Colonic mucosa (tissue), 4 donors: ENCODE results near the gene NPHS1. TPM values are rescaled to one million over a fixed set of nuclear protein-coding genes. Genes with fewer than 3 reads are reported as not detected.
"Not testable (repeated sequence)": the region's sequence is repeated elsewhere in the genome, so short reads cannot be mapped to it uniquely, and the experiment has no call there.

Source experiments
- DNase-seq: peaks from one replicate; pipeline ENCODE4 v3.0.0-alpha.2; 2020
- H3K27ac ChIP-seq: fragments of 200-600 bp; one replicate; pipeline ENCODE4 v1.8.0; 2021
- H3K27me3 ChIP-seq: fragments of 200-600 bp; one replicate; pipeline ENCODE4 v1.8.0; 2021
- H3K36me3 ChIP-seq: fragments of 200-600 bp; one replicate; pipeline ENCODE4 v1.8.0; 2021
- H3K4me1 ChIP-seq: fragments of 200-600 bp; one replicate; pipeline ENCODE4 v1.8.0; 2021; ENCODE audit warnings: mild to moderate bottlenecking
- H3K4me3 ChIP-seq: fragments of 200-600 bp; one replicate; pipeline ENCODE4 v1.8.0; 2021
- H3K9ac ChIP-seq, 2 donors: one replicate each; pipeline ENCODE4 v1.7.0; 2013; ENCODE audit warnings: control low read depth in 2 of 2, low read depth in 2 of 2, low read length in 2 of 2
- H3K9me3 ChIP-seq: fragments of 200-600 bp; one replicate; pipeline ENCODE4 v1.8.0; 2021
- CTCF ChIP-seq: fragments of 200-600 bp; IDR thresholded peaks from one replicate; pipeline ENCODE4 v1.8.0; 2022; ENCODE audit warnings: antibody characterized with exemption, mild to moderate bottlenecking
- intact Hi-C: fragments of 100-400 bp; cut with DNase I; formaldehyde crosslinking; loops from one replicate; pipeline ENCODE4 v1.14.1; 2022
- total RNA-seq, 2 donors: library from RNA; stranded (reverse); fragmentation: NEBNext Ultra II Directional in 1 of 2; extraction: Animal tissue kit (Norgen Biotek cat#: 25700) in 1 of 2; gene quantifications; one replicate each; pipeline ENCODE4 v1.2.1, GENCODE V29; 2021
- donor health status: healthy.
- donor health status: DM: no; HTN: no; CAD: no.
- donor health status: DM: no; HTN: no; CAD: no.

Gene NPHS1
- total RNA-seq, 2 donors from 2014 or later: not detected

DNA sequence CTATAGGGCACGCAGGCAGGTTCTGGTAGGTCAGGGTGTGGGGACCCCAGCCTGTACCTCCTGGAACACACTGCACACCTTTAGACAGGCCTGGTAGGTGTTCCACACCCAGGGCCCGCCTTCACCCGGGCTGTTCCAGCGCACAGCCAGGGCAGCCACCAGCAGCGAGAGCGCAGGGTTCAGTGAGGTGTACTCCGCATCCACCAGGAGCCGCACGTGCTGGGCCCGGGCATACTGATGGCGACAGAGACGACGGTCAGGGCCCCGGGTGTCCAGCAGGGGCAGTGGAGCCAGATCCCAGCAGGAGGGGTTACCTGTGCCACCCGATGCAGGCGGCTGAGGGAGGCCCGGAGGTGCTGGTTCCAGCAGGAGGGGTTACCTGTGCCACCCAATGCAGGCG lies 45.7 kb downstream of the NPHS1 start:
- Histone ChIP-seq H3K9me3 (no peaks in the 10 kb centered on the region), H3K27me3 (no peaks in the 10 kb centered on the region), H3K4me3 (no peak overlapping the region), H3K36me3 (no peaks in the 10 kb centered on the region), H3K4me1 (no peaks in the 10 kb centered on the region), H3K27ac (no peak overlapping the region), H3K9ac (no peak overlapping the region)
- intact Hi-C loops: no loop called here
- no peak for TF ChIP-seq CTCF
- no peak for DNase-seq

DNA sequence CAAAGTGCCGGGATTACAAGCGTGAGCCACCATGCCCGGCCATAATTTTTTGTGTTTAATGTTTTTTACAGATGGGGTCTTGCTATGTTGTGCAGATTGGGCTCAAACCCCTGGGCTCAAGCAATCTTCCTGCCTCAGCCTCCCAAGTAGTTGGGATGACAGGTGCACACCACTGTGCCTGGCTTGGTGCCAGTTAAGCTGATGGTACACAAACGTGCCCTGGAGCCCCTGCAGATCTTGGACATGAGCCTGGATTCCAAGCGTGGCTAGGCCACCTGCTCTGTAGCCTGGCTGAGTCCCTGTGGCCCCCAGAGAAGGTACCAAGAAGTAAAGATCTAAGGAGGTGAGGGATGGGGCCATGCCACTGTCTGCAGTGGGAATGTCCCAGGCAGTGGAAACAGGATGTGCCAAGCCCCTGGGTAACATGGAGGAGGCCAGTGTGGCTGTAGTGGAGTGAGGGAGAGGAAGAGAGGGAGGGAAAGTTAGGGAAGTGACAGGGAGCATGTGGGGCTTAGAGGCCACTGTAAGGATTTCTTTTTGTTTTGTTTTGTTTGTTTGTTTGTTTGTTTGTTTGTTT lies 46.7 kb downstream of the NPHS1 start:
- DNase-seq: no peak
- no peak for TF ChIP-seq CTCF
- Histone ChIP-seq H3K36me3 (no peaks in the 10 kb centered on the region), H3K9ac (no peak overlapping the region), H3K4me1 (no peaks in the 10 kb centered on the region), H3K27ac (no peak overlapping the region), H3K9me3 (no peaks in the 10 kb centered on the region), H3K4me3 (no peak overlapping the region), H3K27me3 (no peaks in the 10 kb centered on the region)
- intact Hi-C loops: no loop called here

DNA sequence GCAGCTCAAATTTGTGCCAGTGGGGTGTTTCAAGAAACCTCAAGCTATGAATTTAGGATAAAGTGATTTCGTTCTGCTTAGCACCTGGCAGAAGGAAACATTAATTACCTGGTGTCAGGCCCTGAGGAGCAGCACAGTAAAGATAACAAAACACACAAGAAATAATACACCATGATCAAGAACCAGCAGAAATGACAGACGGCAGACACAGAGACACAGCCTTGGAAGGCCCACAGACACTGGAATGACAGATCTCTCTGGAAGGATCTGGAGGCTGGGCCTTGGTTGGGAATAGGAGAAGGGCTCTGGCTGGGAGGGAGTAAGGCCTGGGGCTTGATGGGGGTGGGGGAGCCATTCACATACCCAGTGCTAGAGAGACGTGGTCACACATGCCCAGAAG lies 50.5 kb downstream of the NPHS1 start:
- H3K27ac ChIP-seq: no peak overlapping the region
- no peaks in the 10 kb centered on the region for H3K4me1 ChIP-seq
- H3K9ac ChIP-seq: no peak overlapping the region
- no peak for DNase-seq
- H3K4me3 ChIP-seq: no peak overlapping the region
- H3K9me3 ChIP-seq: no peaks in the 10 kb centered on the region
- intact Hi-C loops: no loop called here
- H3K36me3 ChIP-seq: no peaks in the 10 kb centered on the region
- H3K27me3 ChIP-seq: peaks cover 4% of the 10 kb centered on the region
- TF ChIP-seq CTCF: no peak

DNA sequence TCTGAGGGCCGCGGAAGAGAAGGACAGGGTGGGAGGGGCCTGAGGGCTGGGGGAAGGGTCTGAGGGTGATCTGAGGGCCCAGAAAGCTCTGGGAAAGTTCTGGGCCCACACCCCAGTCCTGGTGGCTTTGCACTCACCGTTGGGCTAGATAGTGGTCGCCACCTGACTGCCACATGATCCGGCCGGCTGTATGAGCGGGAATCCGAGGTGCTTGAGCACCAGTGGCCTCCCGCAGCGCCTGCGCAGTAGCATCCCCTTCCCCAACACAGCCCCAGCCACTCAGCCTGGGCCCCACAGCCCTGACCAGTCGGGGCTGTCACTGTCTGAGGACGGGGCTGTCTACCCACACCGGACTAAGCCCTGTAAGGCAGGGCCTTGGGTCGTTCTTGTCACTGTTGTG lies 54.6 kb downstream of the NPHS1 start:
- no peak overlapping the region for H3K4me3 ChIP-seq
- H3K9ac ChIP-seq: no peak overlapping the region
- no peak overlapping the region for H3K27ac ChIP-seq
- no peak for DNase-seq
- intact Hi-C loops: no loop called here
- no peaks in the 10 kb centered on the region for H3K36me3 ChIP-seq
- peaks cover 4% of the 10 kb centered on the region for H3K27me3 ChIP-seq
- H3K9me3 ChIP-seq: no peaks in the 10 kb centered on the region
- TF ChIP-seq CTCF: no peak
- H3K4me1 ChIP-seq: no peaks in the 10 kb centered on the region

DNA sequence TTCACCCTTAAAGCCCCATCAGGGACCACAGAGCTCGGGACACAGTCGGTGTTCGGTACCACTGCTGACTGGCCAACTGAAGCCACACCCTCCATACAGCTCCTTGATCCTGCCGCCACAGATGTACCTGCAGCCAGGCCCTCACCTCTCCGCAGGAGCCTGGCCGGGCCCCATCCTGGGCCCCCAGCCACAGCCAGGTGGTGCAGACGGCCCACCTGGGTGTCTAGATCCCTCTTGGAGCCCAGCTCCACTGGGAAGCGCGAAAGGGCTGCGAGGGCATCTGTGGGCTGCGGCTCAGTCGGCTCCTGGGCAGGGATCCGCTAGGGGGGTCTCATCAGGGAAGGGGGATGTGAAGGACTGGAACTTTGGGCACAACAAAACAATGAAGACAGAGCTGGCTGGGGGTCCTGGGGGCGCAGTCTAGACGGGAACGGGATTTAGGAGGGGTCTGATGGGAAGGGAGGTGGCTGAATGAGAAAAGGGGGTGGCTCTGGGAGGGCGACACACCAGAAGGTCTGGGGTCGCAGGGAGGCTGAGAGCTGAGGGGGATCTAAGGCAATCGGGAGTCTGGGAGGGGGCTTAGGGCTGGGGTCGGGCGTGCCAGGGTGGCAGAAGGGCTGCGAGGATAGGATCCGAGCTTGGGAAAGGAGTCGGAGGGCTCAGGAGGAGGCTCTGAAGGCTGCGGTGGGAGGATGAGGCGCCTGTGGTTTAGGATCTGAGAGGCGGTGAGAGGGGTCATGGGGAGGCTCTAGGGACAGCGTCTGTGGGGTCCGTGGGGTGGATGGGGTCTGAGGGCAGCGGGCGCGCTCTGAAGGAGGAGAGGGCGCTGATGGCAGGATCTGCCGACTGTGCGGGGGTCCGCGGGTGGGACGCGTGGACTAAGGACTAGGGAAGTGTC lies 55.4 kb downstream of the NPHS1 start:
- intact Hi-C loops: no loop called here

GRCh38 chr19:35795564-35795963 lies 56.7 kb downstream of the NPHS1 start:
- H3K9me3 ChIP-seq, intact Hi-C loops, H3K27ac ChIP-seq, H3K36me3 ChIP-seq, H3K27me3 ChIP-seq, H3K9ac ChIP-seq, H3K4me1 ChIP-seq, DNase-seq, H3K4me3 ChIP-seq: not testable (repeated sequence)

More for the DNA sequence above, 55.4 kb downstream of the NPHS1 start:
- no peak overlapping the region for H3K4me3 ChIP-seq
- H3K4me1 ChIP-seq: no peaks in the 10 kb centered on the region
- H3K9ac ChIP-seq: no peak overlapping the region
- no peak overlapping the region for H3K27ac ChIP-seq
- H3K36me3 ChIP-seq: no peaks in the 10 kb centered on the region
- H3K27me3 ChIP-seq: peaks cover 4% of the 10 kb centered on the region
- DNase-seq: no peak
- no peaks in the 10 kb centered on the region for H3K9me3 ChIP-seq
- TF ChIP-seq CTCF: no peak
